ENCODE results near the gene SLC9C1. TPM values are rescaled to one million over a fixed set of nuclear protein-coding genes. Genes with fewer than 3 reads are reported as not detected.

SLC9C1 gene
- total and polyA plus RNA-seq, 2 donors (not counting 1 experiment from before 2014, with no cell fraction given), result under 0.01 TPM; not detected in 1

DNA sequence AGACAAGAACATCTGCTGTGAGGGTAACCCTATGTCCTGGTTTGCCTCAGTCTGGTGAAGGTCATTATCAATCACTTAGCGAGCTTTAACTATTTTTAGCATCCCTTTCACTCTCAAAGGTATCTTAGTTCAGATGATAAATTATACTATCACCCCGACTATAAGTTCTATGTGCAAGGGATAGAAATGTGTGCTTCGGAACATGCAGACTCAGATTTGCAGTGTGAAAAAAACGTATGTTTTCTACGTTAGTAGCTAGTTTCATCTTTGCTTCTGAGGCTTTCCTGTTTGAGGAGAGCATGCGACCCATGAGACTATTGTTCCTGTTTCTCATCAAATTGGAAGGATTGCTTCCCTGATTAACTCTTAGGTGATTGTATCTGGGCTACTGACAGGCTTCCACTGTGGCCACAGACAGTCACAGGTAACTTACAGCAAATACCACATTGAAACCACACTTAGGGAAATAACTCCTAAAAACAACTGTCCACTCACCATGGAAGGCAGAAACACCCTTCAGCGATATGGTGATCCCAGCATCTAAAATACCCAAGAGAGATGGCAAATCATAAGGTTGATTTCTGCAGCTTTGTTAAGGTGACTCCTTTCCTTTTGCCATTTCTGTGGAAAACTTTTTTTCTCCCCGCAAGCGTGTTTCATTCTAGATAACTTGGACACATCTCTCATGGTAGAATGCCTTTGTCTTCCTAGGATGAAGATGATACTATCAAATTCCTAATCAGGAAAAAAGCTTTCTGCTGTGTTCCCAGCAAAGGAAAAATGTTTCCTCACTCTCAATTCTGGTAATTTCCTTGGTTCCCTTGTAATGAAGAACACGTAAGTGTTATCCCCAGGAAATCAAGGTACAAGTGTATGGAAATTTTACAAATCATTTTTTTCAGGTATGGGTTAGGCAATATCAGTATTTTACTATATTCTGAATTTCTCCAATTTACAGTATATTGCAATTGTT lies 166.2 kb downstream of the SLC9C1 start:
- no peaks in the 10 kb centered on the region for H3K4me1 ChIP-seq (ENCODE audit: control insufficient read depth, extremely low read depth, insufficient read depth, low read length)
- TF ChIP-seq, protein P1, sequence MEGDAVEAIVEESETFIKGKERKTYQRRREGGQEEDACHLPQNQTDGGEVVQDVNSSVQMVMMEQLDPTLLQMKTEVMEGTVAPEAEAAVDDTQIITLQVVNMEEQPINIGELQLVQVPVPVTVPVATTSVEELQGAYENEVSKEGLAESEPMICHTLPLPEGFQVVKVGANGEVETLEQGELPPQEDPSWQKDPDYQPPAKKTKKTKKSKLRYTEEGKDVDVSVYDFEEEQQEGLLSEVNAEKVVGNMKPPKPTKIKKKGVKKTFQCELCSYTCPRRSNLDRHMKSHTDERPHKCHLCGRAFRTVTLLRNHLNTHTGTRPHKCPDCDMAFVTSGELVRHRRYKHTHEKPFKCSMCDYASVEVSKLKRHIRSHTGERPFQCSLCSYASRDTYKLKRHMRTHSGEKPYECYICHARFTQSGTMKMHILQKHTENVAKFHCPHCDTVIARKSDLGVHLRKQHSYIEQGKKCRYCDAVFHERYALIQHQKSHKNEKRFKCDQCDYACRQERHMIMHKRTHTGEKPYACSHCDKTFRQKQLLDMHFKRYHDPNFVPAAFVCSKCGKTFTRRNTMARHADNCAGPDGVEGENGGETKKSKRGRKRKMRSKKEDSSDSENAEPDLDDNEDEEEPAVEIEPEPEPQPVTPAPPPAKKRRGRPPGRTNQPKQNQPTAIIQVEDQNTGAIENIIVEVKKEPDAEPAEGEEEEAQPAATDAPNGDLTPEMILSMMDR (conservative IDR thresholded peaks at IDR 0.05 in 1 of 2, IDR thresholded peaks at IDR 0.05 in 1 of 2; ENCODE audit: low read depth in 1 of 2, low read length in 2 of 2), result no peak
- TF ChIP-seq EZH2 (IDR thresholded peaks at IDR 0.05; ENCODE audit: low read length, missing control alignments), result no peak
- no peaks in the 10 kb centered on the region for H3K27me3 ChIP-seq (ENCODE audit: control insufficient read depth, insufficient read depth, low read length)
- H3K4me2 ChIP-seq (ENCODE audit: extremely low read depth, insufficient read depth, low read length), result no peak overlapping the region
- no peaks in the 10 kb centered on the region for H4K20me1 ChIP-seq (ENCODE audit: control insufficient read depth, extremely low read depth, insufficient read depth, low read length)
- H3K9me3 ChIP-seq (ENCODE audit: control insufficient read depth, insufficient read depth, low read depth, low read length), result no peaks in the 10 kb centered on the region
- no peak overlapping the region for H3K4me3 ChIP-seq (replicated peaks in 1 of 4; ENCODE audit: control extremely low read depth in 1 of 4, insufficient read depth in 1 of 4, low read depth in 3 of 4, low read length in 4 of 4)
- H3K36me3 ChIP-seq (ENCODE audit: control insufficient read depth, insufficient read depth, low read length), result no peaks in the 10 kb centered on the region
- H3K9ac ChIP-seq (ENCODE audit: insufficient read depth, low read length), result no peak overlapping the region
- H3K27ac ChIP-seq (ENCODE audit: insufficient read depth, low read length), result no peak overlapping the region
- no peak overlapping the region for H2AFZ ChIP-seq (ENCODE audit: low read length)
- H3K79me2 ChIP-seq (ENCODE audit: control insufficient read depth, insufficient read depth, low read length), result no peaks in the 10 kb centered on the region
- DNase-seq (ENCODE audit: low read depth in 2 of 2), result no peak

DNA sequence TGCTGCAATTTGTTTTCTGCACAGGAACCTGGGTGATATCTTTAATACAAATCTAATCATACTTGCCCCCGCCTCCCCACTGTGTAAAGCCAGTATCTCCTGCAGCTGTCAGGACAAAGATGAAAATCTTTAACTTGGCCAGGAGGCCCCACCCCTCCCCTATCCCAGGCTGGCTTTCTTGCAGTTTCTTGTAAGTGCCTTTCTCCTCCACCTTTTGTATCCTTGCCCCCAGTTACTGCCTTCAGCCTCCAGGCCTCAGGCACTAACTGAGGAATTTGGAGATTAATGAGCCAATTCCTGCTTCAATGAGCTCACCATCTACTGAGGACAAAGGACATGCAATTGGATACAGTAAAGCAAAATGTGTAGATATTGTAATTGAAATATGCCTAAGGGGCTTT lies 167.5 kb downstream of the SLC9C1 start:
- Histone ChIP-seq H3K4me2 (ENCODE audit: extremely low read depth, insufficient read depth, low read length) (no peak overlapping the region), H3K4me3 (replicated peaks in 1 of 4; ENCODE audit: control extremely low read depth in 1 of 4, insufficient read depth in 1 of 4, low read depth in 3 of 4, low read length in 4 of 4) (no peak overlapping the region), H3K9ac (ENCODE audit: insufficient read depth, low read length) (no peak overlapping the region), H3K9me3 (ENCODE audit: control insufficient read depth, insufficient read depth, low read depth, low read length) (no peaks in the 10 kb centered on the region), H2AFZ (ENCODE audit: low read length) (peak overlapping the region; percentile 24), H3K27ac (ENCODE audit: insufficient read depth, low read length) (no peak overlapping the region), H3K79me2 (ENCODE audit: control insufficient read depth, insufficient read depth, low read length) (no peaks in the 10 kb centered on the region), H3K36me3 (ENCODE audit: control insufficient read depth, insufficient read depth, low read length) (no peaks in the 10 kb centered on the region), H3K27me3 (ENCODE audit: control insufficient read depth, insufficient read depth, low read length) (no peaks in the 10 kb centered on the region), H4K20me1 (ENCODE audit: control insufficient read depth, extremely low read depth, insufficient read depth, low read length) (no peaks in the 10 kb centered on the region), H3K4me1 (ENCODE audit: control insufficient read depth, extremely low read depth, insufficient read depth, low read length) (no peaks in the 10 kb centered on the region)
- TF ChIP-seq EZH2 (IDR thresholded peaks at IDR 0.05; ENCODE audit: low read length, missing control alignments), result no peak
- TF ChIP-seq, protein P1 (conservative IDR thresholded peaks at IDR 0.05 in 1 of 2, IDR thresholded peaks at IDR 0.05 in 1 of 2; ENCODE audit: low read depth in 1 of 2, low read length in 2 of 2), result no peak
- DNase-seq (ENCODE audit: low read depth in 2 of 2), result peak in 1 of 2 donors; percentile 23

DNA sequence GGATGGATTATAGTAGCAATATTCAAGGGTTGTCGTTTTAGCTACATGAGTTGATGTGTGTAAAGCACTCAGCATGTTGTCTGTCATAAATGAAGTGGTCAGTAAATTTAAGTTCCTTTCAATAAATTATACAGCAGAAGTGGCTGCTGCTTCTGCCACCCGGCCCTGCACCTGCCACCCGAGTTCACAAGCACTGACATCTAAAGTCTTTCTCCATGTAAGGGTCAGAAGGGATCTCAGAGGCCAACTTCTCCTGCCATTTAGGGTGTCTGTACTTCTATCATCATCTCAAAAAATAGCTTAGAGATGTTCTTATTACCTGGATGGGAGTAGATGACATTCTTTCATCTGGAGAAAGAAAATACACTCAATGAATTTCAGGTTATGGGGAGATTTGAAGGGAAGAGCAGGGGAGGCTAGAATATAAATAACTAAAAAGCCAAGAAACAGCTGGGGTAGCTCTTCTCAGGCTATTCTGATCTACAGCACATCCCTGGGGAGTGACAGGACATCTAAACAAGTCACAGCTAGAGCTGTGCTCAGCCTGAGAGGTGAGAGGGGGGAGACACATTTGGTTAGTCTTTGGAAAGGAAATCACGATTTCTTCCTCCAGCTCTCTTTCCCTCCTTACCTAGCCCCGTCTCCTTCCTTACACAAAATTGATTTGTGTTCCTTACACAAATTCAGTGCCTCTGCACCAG lies 169.0 kb downstream of the SLC9C1 start:
- H3K9ac ChIP-seq (ENCODE audit: insufficient read depth, low read length), result no peak overlapping the region

More for the DNA sequence above, 169.0 kb downstream of the SLC9C1 start:
- H4K20me1 ChIP-seq (ENCODE audit: control insufficient read depth, extremely low read depth, insufficient read depth, low read length), result no peaks in the 10 kb centered on the region
- H3K4me2 ChIP-seq (ENCODE audit: extremely low read depth, insufficient read depth, low read length), result no peak overlapping the region
- no peaks in the 10 kb centered on the region for H3K4me1 ChIP-seq (ENCODE audit: control insufficient read depth, extremely low read depth, insufficient read depth, low read length)
- H3K4me3 ChIP-seq (replicated peaks in 1 of 4; ENCODE audit: control extremely low read depth in 1 of 4, insufficient read depth in 1 of 4, low read depth in 3 of 4, low read length in 4 of 4), result no peak overlapping the region
- no peak for DNase-seq (ENCODE audit: low read depth in 2 of 2)
- no peaks in the 10 kb centered on the region for H3K36me3 ChIP-seq (ENCODE audit: control insufficient read depth, insufficient read depth, low read length)
- TF ChIP-seq, protein P1 (conservative IDR thresholded peaks at IDR 0.05 in 1 of 2, IDR thresholded peaks at IDR 0.05 in 1 of 2; ENCODE audit: low read depth in 1 of 2, low read length in 2 of 2), result no peak
- TF ChIP-seq EZH2 (IDR thresholded peaks at IDR 0.05; ENCODE audit: low read length, missing control alignments), result no peak
- no peaks in the 10 kb centered on the region for H3K9me3 ChIP-seq (ENCODE audit: control insufficient read depth, insufficient read depth, low read depth, low read length)
- H2AFZ ChIP-seq (ENCODE audit: low read length), result no peak overlapping the region
- H3K27ac ChIP-seq (ENCODE audit: insufficient read depth, low read length), result no peak overlapping the region
- H3K79me2 ChIP-seq (ENCODE audit: control insufficient read depth, insufficient read depth, low read length), result no peaks in the 10 kb centered on the region
- no peaks in the 10 kb centered on the region for H3K27me3 ChIP-seq (ENCODE audit: control insufficient read depth, insufficient read depth, low read length)
